Smooth muscle cell (in vitro differentiated cells): ENCODE measurements around the gene DAB1. TPM values are rescaled to one million over a fixed set of nuclear protein-coding genes. Genes with fewer than 3 reads are reported as not detected.

Experiments
- DNase-seq: peaks from one replicate; lab custom pipeline; 2025; ENCODE audit not compliant: unreplicated experiment; lab: John Stamatoyannopoulos, UW
- H2AFZ ChIP-seq: fragments of 200-600 bp; sonication (generic); 2 replicates; pipeline ENCODE4 v1.6.0; 2016; ENCODE audit warnings: antibody characterized with exemption, low read depth, mild to moderate bottlenecking
- H3F3A ChIP-seq: fragments of 200-600 bp; sonication (generic); 2 replicates; pipeline ENCODE4 v1.6.0; 2017; ENCODE audit warnings: antibody characterized with exemption, low read depth
- H3K27ac ChIP-seq: fragments of 200-600 bp; sonication (generic); 2 replicates; pipeline ENCODE4 v1.5.1; 2016; ENCODE audit warnings: low read depth, mild to moderate bottlenecking
- H3K27me3 ChIP-seq: fragments of 200-600 bp; sonication (generic); 2 replicates; pipeline ENCODE4 v1.6.1; 2016; ENCODE audit warnings: low read depth, mild to moderate bottlenecking
- H3K36me3 ChIP-seq: fragments of 200-600 bp; sonication (generic); 2 replicates; pipeline ENCODE4 v1.5.1; 2016; ENCODE audit warnings: low read depth
- H3K4me1 ChIP-seq: fragments of 200-600 bp; sonication (generic); 2 replicates; pipeline ENCODE4 v1.5.1; 2016; ENCODE audit warnings: low read depth
- H3K4me2 ChIP-seq: fragments of 200-600 bp; sonication (generic); 2 replicates; pipeline ENCODE4 v1.6.0; 2016; ENCODE audit warnings: mild to moderate bottlenecking
- H3K4me3 ChIP-seq: fragments of 200-600 bp; sonication (generic); 2 replicates; pipeline ENCODE4 v1.5.1; 2016; ENCODE audit warnings: mild to moderate bottlenecking
- H3K79me2 ChIP-seq: fragments of 200-600 bp; sonication (generic); 2 replicates; pipeline ENCODE4 v1.6.0; 2016; ENCODE audit warnings: low read depth, mild to moderate bottlenecking
- H3K9ac ChIP-seq: fragments of 200-600 bp; sonication (generic); 2 replicates; pipeline ENCODE4 v1.6.0; 2016; ENCODE audit warnings: low read depth
- H3K9me3 ChIP-seq: fragments of 200-600 bp; sonication (generic); replicated peaks from 2 replicates; pipeline ENCODE4 v1.5.1; 2016; ENCODE audit warnings: low read depth
- H4K20me1 ChIP-seq: fragments of 200-600 bp; sonication (generic); 2 replicates; pipeline ENCODE4 v1.6.0; 2016; ENCODE audit warnings: low read depth
- WGBS: methylation state at CpG from one replicate; pipeline ENCODE4 v1.1.7; 2016; ENCODE audit warnings: low lambda C conversion rate; 5-methylcytosine and 5-hydroxymethylcytosine counted together
- polyA plus RNA-seq: library from polyadenylated mRNA; unstranded; fragments of >200 nt; fragmentation: Nextera tagmentation; extraction: Ambion mirVana; gene quantifications from 2 replicates; pipeline ENCODE4 v1.2.1, GENCODE V29; 2016
- total RNA-seq: library from RNA; depleted of rRNA; stranded (reverse); fragments of >200 nt; gene quantifications from 2 replicates; pipeline ENCODE4 v1.2.3, GENCODE V29; 2014
- TF ChIP-seq, protein P1 (sequence below): fragments of 200-600 bp; sonication (generic); IDR thresholded peaks from 2 replicates; pipeline ENCODE4 v1.5.1; 2017; ENCODE audit warnings: borderline replicate concordance, mild to moderate bottlenecking, antibody characterized with exemption; ENCODE audit not compliant: insufficient read depth, poor library complexity, severe bottlenecking

The DAB1 gene
- total and polyA plus RNA-seq, 2 experiments from 2014 or later = 0.22 to 0.30 TPM

DNA sequence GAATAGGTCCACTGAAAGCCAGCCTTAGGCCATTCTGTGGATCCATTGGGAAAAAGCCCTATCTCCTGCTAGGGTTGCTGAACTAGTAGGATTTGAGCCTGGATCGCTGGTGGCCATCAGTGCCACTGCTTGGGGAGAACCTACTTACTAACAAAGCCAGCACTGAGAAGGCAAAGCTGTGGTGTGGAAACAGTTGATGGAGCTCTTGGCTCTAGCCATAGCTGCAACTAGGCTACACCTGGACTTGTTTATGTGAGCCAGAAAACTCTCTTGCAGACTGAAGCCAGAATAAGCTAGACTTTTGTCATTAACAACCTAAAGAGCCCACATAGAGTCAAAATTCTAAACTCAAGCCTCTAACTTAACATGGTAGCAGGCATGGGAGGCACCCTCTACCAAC lies 20.7 kb downstream of the DAB1 start:
- DNase-seq = no peak
- Histone ChIP-seq H3K4me3 (no peak overlapping the region), H3K4me1 (no peaks in the 10 kb centered on the region), H3F3A (no peaks in the 10 kb centered on the region), H3K9me3 (no peaks in the 10 kb centered on the region), H2AFZ (no peak overlapping the region), H4K20me1 (no peaks in the 10 kb centered on the region), H3K27ac (no peak overlapping the region), H3K36me3 (no peaks in the 10 kb centered on the region), H3K4me2 (no peak overlapping the region), H3K79me2 (no peaks in the 10 kb centered on the region), H3K9ac (no peak overlapping the region), H3K27me3 (no peaks in the 10 kb centered on the region)
- TF ChIP-seq, protein P1, sequence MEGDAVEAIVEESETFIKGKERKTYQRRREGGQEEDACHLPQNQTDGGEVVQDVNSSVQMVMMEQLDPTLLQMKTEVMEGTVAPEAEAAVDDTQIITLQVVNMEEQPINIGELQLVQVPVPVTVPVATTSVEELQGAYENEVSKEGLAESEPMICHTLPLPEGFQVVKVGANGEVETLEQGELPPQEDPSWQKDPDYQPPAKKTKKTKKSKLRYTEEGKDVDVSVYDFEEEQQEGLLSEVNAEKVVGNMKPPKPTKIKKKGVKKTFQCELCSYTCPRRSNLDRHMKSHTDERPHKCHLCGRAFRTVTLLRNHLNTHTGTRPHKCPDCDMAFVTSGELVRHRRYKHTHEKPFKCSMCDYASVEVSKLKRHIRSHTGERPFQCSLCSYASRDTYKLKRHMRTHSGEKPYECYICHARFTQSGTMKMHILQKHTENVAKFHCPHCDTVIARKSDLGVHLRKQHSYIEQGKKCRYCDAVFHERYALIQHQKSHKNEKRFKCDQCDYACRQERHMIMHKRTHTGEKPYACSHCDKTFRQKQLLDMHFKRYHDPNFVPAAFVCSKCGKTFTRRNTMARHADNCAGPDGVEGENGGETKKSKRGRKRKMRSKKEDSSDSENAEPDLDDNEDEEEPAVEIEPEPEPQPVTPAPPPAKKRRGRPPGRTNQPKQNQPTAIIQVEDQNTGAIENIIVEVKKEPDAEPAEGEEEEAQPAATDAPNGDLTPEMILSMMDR = no peak
- WGBS = 100% methylated on average over 1 of the region's 1 CpG

DNA sequence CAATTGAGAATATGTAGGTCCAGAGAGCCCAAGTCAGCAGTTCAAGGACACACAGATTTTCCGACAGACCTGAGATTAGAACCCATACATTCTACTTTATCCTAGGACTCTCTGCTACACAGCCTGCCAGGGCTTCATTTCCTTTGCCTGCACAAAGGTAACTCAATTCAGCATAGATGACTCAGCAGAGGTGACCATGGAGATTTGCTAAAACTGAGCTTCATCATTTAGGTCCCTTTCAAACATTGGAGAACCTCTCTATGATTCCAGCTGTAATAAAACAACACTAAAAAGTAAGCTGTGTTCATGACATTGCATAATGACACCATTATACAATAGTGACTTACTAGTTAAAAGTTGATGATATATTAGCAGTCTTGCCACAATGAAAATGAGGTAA lies 22.2 kb downstream of the DAB1 start:
- no peak overlapping the region for H3K4me3 ChIP-seq
- no peaks in the 10 kb centered on the region for H4K20me1 ChIP-seq
- 94% methylated on average over 1 of the region's 1 CpG for WGBS

DNA sequence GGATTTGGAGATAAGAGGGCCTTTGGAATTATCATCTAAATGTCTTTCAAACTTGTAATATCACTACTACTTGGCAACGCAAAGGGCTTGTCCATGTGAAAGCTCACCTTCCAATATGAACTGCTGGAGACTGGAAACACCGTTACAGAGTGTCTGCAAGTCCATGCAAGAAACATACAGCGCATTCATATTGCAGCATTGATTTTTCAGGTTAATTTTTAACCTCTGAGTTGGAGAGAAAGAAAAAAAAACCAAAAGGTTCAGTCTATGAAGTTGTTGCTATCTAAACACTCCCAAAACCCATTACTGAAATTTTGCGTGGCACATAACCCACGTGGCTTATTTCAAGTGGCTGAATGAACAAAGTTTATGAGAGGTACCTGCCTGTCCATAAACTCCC lies 23.8 kb downstream of the DAB1 start:
- Histone ChIP-seq H3F3A (no peaks in the 10 kb centered on the region), H3K79me2 (no peaks in the 10 kb centered on the region), H3K4me3 (no peak overlapping the region), H3K27me3 (no peaks in the 10 kb centered on the region), H3K4me2 (no peak overlapping the region), H4K20me1 (no peaks in the 10 kb centered on the region), H3K9ac (no peak overlapping the region), H3K9me3 (no peaks in the 10 kb centered on the region), H3K4me1 (no peaks in the 10 kb centered on the region), H3K27ac (no peak overlapping the region), H2AFZ (no peak overlapping the region), H3K36me3 (no peaks in the 10 kb centered on the region)
- 94% methylated on average over 5 of the region's 5 CpGs for WGBS
- TF ChIP-seq, protein P1 = no peak
- no peak for DNase-seq

More for the DNA sequence above, 22.2 kb downstream of the DAB1 start:
- Histone ChIP-seq H3K27ac (no peak overlapping the region), H3F3A (no peaks in the 10 kb centered on the region), H3K79me2 (no peaks in the 10 kb centered on the region), H3K9me3 (no peaks in the 10 kb centered on the region), H3K36me3 (no peaks in the 10 kb centered on the region), H3K4me1 (no peaks in the 10 kb centered on the region), H2AFZ (no peak overlapping the region), H3K4me2 (no peak overlapping the region), H3K27me3 (no peaks in the 10 kb centered on the region), H3K9ac (no peak overlapping the region)
- no peak for DNase-seq
- TF ChIP-seq, protein P1 = no peak

DNA sequence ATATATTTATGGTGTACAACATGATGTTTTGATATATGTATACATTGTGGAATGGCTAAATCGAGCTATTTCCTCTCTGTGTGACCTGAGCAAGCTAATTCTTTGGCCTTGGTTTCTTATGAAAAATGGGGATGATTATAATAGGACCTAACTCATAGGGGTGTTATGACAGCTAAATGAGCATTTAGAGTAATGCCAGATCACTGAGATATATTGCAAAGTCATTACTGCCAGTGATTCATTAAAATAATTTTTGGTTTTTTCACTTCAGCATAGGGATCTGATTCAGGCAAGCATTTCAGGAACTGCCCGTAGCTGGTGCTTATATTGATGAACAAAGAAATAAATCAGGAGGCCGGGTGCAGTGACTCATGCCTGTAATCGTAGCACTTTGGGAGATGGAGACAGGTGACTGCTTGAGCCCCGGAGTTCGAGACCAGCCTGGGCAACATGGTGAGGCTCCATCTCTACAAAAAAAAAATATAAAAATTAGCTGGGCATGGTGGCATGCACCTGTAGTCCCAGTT lies 30.7 kb downstream of the DAB1 start:
- no peak for DNase-seq
- peaks cover 4% of the 10 kb centered on the region for H3K27me3 ChIP-seq
- no peaks in the 10 kb centered on the region for H3K36me3 ChIP-seq
- H3K27ac ChIP-seq = no peak overlapping the region
- H3K4me2 ChIP-seq = no peak overlapping the region
- no peaks in the 10 kb centered on the region for H3F3A ChIP-seq
- no peaks in the 10 kb centered on the region for H4K20me1 ChIP-seq
- H3K4me1 ChIP-seq = no peaks in the 10 kb centered on the region
- no peak overlapping the region for H3K4me3 ChIP-seq
- TF ChIP-seq, protein P1 = no peak
- H2AFZ ChIP-seq = no peak overlapping the region
- WGBS = 93% methylated on average over 6 of the region's 6 CpGs
- no peaks in the 10 kb centered on the region for H3K9me3 ChIP-seq
- no peaks in the 10 kb centered on the region for H3K79me2 ChIP-seq
- H3K9ac ChIP-seq = no peak overlapping the region
